Transverse colon (tissue), 4 donors: Measurements from ENCODE around the gene JPH2. TPM values are rescaled to one million over a fixed set of nuclear protein-coding genes. Genes with fewer than 3 reads are reported as not detected.

Experiments
- DNase-seq: peaks from one replicate; pipeline ENCODE4 v3.0.0-alpha.2; 2019
- H3K27ac ChIP-seq, 4 donors: fragments of 200-600 bp; sonication (generic); 2 replicates each; pipeline ENCODE4 v1.5.1; 2016 to 2018; ENCODE audit warnings: inconsistent platforms in 4 of 4
- H3K27me3 ChIP-seq: fragments of 200-600 bp; sonication (generic); 2 replicates; pipeline ENCODE4 v1.5.1; 2017; ENCODE audit warnings: inconsistent platforms
- H3K36me3 ChIP-seq, 4 donors: fragments of 200-600 bp; sonication (generic); 2 replicates each; pipeline ENCODE4 v1.5.1; 2017 to 2019; ENCODE audit warnings: inconsistent platforms in 4 of 4
- H3K4me1 ChIP-seq, 4 donors: fragments of 200-600 bp; sonication (generic); 2 replicates each; pipeline ENCODE4 v1.5.1; 2017 to 2020; ENCODE audit warnings: inconsistent platforms in 4 of 4
- H3K4me3 ChIP-seq, 4 donors: fragments of 200-600 bp; sonication (generic); 1 replicate in 1 of 4; 2 replicates in 3 of 4; pipeline versions ENCODE4 v1.5.1 to v1.6.1; 2017 to 2019; ENCODE audit warnings: inconsistent platforms in 4 of 4
- H3K9me3 ChIP-seq, 2 donors: fragments of 200-600 bp; sonication (generic); 2 replicates each; pipeline ENCODE4 v1.5.1; 2017 to 2019; ENCODE audit warnings: inconsistent platforms in 2 of 2
- EP300 ChIP-seq: sonication (generic); formaldehyde crosslinking; IDR thresholded peaks from one replicate; pipeline ENCODE4 v1.6.1; 2017; ENCODE audit warnings: antibody characterized with exemption, low read depth
- POLR2A ChIP-seq: fragments of 450-650 bp; IDR thresholded peaks from one replicate; pipeline ENCODE4 v1.6.1; 2016; ENCODE audit warnings: antibody characterized with exemption, mild to moderate bottlenecking, moderate library complexity
- POLR2AphosphoS5 ChIP-seq, 3 donors: sonication (generic); formaldehyde crosslinking; IDR thresholded peaks; one replicate each; pipeline ENCODE4 v1.6.1; 2016; ENCODE audit warnings: antibody characterized with exemption in 3 of 3
- WGBS, 2 donors: methylation state at CpG; one replicate each; pipeline ENCODE4 v1.1.5; 2018; ENCODE audit warnings: low coverage in 1 of 2; 5-methylcytosine and 5-hydroxymethylcytosine counted together
- in situ Hi-C, 4 donors: fragments of 200-750 bp; cut with MboI; loops; one replicate each; pipeline versions ENCODE4 v1.15.0 to v1.15.1; 2017; ENCODE audit warnings: low sequenced_read_pairs in 3 of 4, low pct_ligation_motif_present in 1 of 4, low pct_unique_long_range_greater_than_20kb in 1 of 4
- intact Hi-C: fragments of 100-400 bp; cut with DNase I; formaldehyde crosslinking; loops from one replicate; pipeline ENCODE4 v1.15.1; 2023; ENCODE audit warnings: low total_unique reads
- total RNA-seq, 4 donors: library from RNA; depleted of rRNA; stranded (reverse); fragments of >200 nt; gene quantifications; one replicate each; pipeline ENCODE4 v1.1.0, GENCODE V29; 2016
- TF ChIP-seq, protein P1 (sequence below), 5 experiments: fragments of 200-600 bp in 3 of 5; fragments of 450-650 bp in 2 of 5; sonication (generic) in 3 of 5; IDR thresholded peaks; 1 replicate in 2 of 5; 2 replicates in 3 of 5; pipeline ENCODE4 v1.5.1; 2016 to 2017; ENCODE audit warnings: antibody characterized with exemption in 5 of 5, inconsistent platforms in 3 of 5, mild to moderate bottlenecking in 2 of 5, moderate library complexity in 1 of 5

Gene JPH2
- total RNA-seq, 4 donors from 2014 or later, result 9.8 to 216 (median 18.3) TPM

GRCh38 chr20:44084891-44085290 lies 102.1 kb downstream of the JPH2 start:
- no peak overlapping the region for H3K27ac ChIP-seq
- H3K36me3 ChIP-seq, result no peaks in the 10 kb centered on the region
- in situ Hi-C loops (loop anchor here (5.0 to 25.0 kb wide), 7 partner anchors 333 to 648 kb away; partner anchors contain the start of gene SRSF6 (in 1 of the 4)), intact Hi-C loops (no loop called here)
- TF ChIP-seq, protein P1, sequence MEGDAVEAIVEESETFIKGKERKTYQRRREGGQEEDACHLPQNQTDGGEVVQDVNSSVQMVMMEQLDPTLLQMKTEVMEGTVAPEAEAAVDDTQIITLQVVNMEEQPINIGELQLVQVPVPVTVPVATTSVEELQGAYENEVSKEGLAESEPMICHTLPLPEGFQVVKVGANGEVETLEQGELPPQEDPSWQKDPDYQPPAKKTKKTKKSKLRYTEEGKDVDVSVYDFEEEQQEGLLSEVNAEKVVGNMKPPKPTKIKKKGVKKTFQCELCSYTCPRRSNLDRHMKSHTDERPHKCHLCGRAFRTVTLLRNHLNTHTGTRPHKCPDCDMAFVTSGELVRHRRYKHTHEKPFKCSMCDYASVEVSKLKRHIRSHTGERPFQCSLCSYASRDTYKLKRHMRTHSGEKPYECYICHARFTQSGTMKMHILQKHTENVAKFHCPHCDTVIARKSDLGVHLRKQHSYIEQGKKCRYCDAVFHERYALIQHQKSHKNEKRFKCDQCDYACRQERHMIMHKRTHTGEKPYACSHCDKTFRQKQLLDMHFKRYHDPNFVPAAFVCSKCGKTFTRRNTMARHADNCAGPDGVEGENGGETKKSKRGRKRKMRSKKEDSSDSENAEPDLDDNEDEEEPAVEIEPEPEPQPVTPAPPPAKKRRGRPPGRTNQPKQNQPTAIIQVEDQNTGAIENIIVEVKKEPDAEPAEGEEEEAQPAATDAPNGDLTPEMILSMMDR (IDR thresholded peaks at IDR 0.05), result no peak
- TF ChIP-seq EP300 (no peak), POLR2A (no peak), POLR2AphosphoS5 (IDR thresholded peaks at IDR 0.05) (no peak)
- H3K4me1 ChIP-seq, result no peaks in the 10 kb centered on the region
- WGBS, 2 donors, result 100% methylated on average over 7 of the region's 7 CpGs; no CpG with 5 or more reads in 1 of the 2 donors
- H3K27me3 ChIP-seq, result no peaks in the 10 kb centered on the region
- no peak for DNase-seq
- H3K9me3 ChIP-seq, result no peaks in the 10 kb centered on the region
- no peak overlapping the region for H3K4me3 ChIP-seq

DNA sequence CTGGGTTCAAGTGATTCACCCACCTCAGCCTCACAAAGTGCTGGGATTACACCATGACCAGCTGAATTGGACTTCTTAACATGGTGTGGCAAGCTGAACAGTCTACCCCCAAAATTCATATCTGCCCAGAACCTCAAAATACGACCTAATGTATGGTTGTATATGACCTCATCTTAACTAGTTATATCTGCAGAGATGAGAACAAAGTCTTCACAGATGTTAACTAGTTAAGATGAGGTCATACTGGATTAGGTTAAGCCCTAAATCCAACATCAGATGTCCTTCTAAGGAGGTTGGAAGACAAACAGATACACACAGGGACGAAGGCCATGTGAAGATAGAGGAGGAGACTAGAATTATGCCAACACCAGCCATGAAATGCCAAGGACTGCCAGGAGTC lies 102.5 kb downstream of the JPH2 start:
- no peak for DNase-seq
- Histone ChIP-seq H3K36me3 (no peaks in the 10 kb centered on the region), H3K4me1 (no peaks in the 10 kb centered on the region), H3K27me3 (no peaks in the 10 kb centered on the region), H3K9me3 (no peaks in the 10 kb centered on the region), H3K4me3 (no peak overlapping the region), H3K27ac (no peak overlapping the region)
- in situ Hi-C loops (loop anchor here (5.0 to 25.0 kb wide), 7 partner anchors 332 to 647 kb away; partner anchors contain the start of gene SRSF6 (in 1 of the 4)), intact Hi-C loops (no loop called here)
- TF ChIP-seq POLR2A (no peak), POLR2AphosphoS5 (IDR thresholded peaks at IDR 0.05) (no peak), EP300 (no peak)
- TF ChIP-seq, protein P1 (IDR thresholded peaks at IDR 0.05), result no peak
- WGBS, 2 donors, result 43 to 54% methylated on average over 1 to 2 of the region's 2 CpGs

- no peaks in the 10 kb centered on the region for H3K27me3 ChIP-seq
- 87 to 90% methylated on average over 5 to 10 of the region's 10 CpGs for WGBS, 2 donors
- H3K9me3 ChIP-seq, result no peaks in the 10 kb centered on the region
- no peaks in the 10 kb centered on the region for H3K4me1 ChIP-seq
- H3K27ac ChIP-seq, result no peak overlapping the region
- no peak overlapping the region for H3K4me3 ChIP-seq
- TF ChIP-seq POLR2AphosphoS5 (IDR thresholded peaks at IDR 0.05) (no peak), EP300 (no peak), POLR2A (no peak)
- TF ChIP-seq, protein P1 (IDR thresholded peaks at IDR 0.05), result no peak
- intact Hi-C loops (no loop called here), in situ Hi-C loops (loop anchor here (5.0 to 25.0 kb wide), 7 partner anchors 331 to 646 kb away; partner anchors contain the start of gene SRSF6 (in 1 of the 4))
- no peaks in the 10 kb centered on the region for H3K36me3 ChIP-seq
- DNase-seq, result no peak
Observed at GRCh38 chr20:44083220-44083933, 103.6 kb downstream of the JPH2 start.

- intact Hi-C loops (no loop called here), in situ Hi-C loops (loop anchor here (5.0 to 25.0 kb wide), 7 partner anchors 330 to 645 kb away; partner anchors contain the start of gene SRSF6 (in 1 of the 4))
- H3K9me3 ChIP-seq, result no peaks in the 10 kb centered on the region
- WGBS, 2 donors, result 60 to 70% methylated on average over 2 to 5 of the region's 5 CpGs
- no peaks in the 10 kb centered on the region for H3K36me3 ChIP-seq
- DNase-seq, result no peak
- H3K4me3 ChIP-seq, result no peak overlapping the region
- no peaks in the 10 kb centered on the region for H3K4me1 ChIP-seq
- TF ChIP-seq, protein P1 (IDR thresholded peaks at IDR 0.05), result no peak
- TF ChIP-seq EP300 (no peak), POLR2A (no peak), POLR2AphosphoS5 (IDR thresholded peaks at IDR 0.05) (no peak)
- no peaks in the 10 kb centered on the region for H3K27me3 ChIP-seq
- no peak overlapping the region for H3K27ac ChIP-seq
Observed at GRCh38 chr20:44081888-44082287, 105.1 kb downstream of the JPH2 start.
